Measurements from ENCODE around the gene UFD1. TPM values are rescaled to one million over a fixed set of nuclear protein-coding genes. Genes with fewer than 3 reads are reported as not detected.
A peak's percentile ranks its signal among the peaks of the same experiment; 100 is the strongest.

Gene UFD1
- total RNA-seq, 1 experiment from 2014 or later, result 74.4 TPM

- TF ChIP-seq, protein P1, sequence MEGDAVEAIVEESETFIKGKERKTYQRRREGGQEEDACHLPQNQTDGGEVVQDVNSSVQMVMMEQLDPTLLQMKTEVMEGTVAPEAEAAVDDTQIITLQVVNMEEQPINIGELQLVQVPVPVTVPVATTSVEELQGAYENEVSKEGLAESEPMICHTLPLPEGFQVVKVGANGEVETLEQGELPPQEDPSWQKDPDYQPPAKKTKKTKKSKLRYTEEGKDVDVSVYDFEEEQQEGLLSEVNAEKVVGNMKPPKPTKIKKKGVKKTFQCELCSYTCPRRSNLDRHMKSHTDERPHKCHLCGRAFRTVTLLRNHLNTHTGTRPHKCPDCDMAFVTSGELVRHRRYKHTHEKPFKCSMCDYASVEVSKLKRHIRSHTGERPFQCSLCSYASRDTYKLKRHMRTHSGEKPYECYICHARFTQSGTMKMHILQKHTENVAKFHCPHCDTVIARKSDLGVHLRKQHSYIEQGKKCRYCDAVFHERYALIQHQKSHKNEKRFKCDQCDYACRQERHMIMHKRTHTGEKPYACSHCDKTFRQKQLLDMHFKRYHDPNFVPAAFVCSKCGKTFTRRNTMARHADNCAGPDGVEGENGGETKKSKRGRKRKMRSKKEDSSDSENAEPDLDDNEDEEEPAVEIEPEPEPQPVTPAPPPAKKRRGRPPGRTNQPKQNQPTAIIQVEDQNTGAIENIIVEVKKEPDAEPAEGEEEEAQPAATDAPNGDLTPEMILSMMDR (conservative IDR thresholded peaks at IDR 0.05), result no peak
- no peak overlapping the region for H4K91ac ChIP-seq (ENCODE audit: insufficient read length, low read depth, low read length)
- H2BK20ac ChIP-seq (ENCODE audit: low read depth, low read length, poor library complexity, severe bottlenecking), result no peak overlapping the region
- H2AFZ ChIP-seq (ENCODE audit: low read length), result no peak overlapping the region
- peak overlapping the region in 2 of 3 experiments; percentile 26 to 34; a peak in 1 of 7 replicates for H3K27ac Mint-ChIP-seq
- no peak overlapping the region for H3K9ac ChIP-seq (ENCODE audit: extremely low read depth, insufficient read length, low read length)
- H3K23me2 ChIP-seq (ENCODE audit: insufficient read length, low read depth, low read length, poor library complexity, severe bottlenecking), result no peaks in the 10 kb centered on the region
- H3K27me3 Mint-ChIP-seq (ENCODE audit: low read depth), result no peaks in the 10 kb centered on the region; the same call in 1 of the 2 replicates
- no peak overlapping the region for H3K23ac ChIP-seq (ENCODE audit: insufficient read length, low read depth, low read length)
- no peaks in the 10 kb centered on the region for H3K79me2 ChIP-seq (ENCODE audit: insufficient read depth, low read length)
- no peak overlapping the region for H4K8ac ChIP-seq (replicated peaks; ENCODE audit: insufficient read length, low read depth, low read length)
- H3K9me3 Mint-ChIP-seq, result no peaks in the 10 kb centered on the region
- no peak for DNase-seq
- WGBS (ENCODE audit: extremely low coverage, insufficient read length, low lambda C conversion rate), result no CpG with 5 or more reads among the region's 7 CpGs
- H3K4ac ChIP-seq (ENCODE audit: low read depth, low read length), result no peak overlapping the region
- no peak overlapping the region for H3K4me3 Mint-ChIP-seq
- H3K36me3 Mint-ChIP-seq (ENCODE audit: insufficient read depth in 1 of 3, low read depth in 3 of 3), result peaks cover 14 to 49% (median 28%) of the 10 kb centered on the region in 3 experiments
- no peak overlapping the region for H4K5ac ChIP-seq (ENCODE audit: insufficient read length, low read depth, low read length)
- peaks cover 9% of the 10 kb centered on the region in 2 experiments for H3K4me1 Mint-ChIP-seq
- H2BK120ac ChIP-seq (ENCODE audit: low read depth, low read length, poor library complexity, severe bottlenecking), result no peak overlapping the region
- no peak overlapping the region for H2AK5ac ChIP-seq (ENCODE audit: insufficient read length, low read length)
- H3T11ph ChIP-seq (ENCODE audit: low read length), result no peak overlapping the region
- no peaks in the 10 kb centered on the region for H3K9me3 ChIP-seq (ENCODE audit: control insufficient read depth, low read depth, low read length)
- H3K18ac ChIP-seq (ENCODE audit: insufficient read length, low read depth, low read length), result no peak overlapping the region
- no peak overlapping the region for H3K14ac ChIP-seq (ENCODE audit: insufficient read depth, low read length)
- no peak overlapping the region for H3K27ac ChIP-seq (ENCODE audit: insufficient read length, low read depth, low read length)
- H3K4me1 ChIP-seq (ENCODE audit: insufficient read depth, low read length), result no peaks in the 10 kb centered on the region; the same call in 1 of the 2 replicates
- no peak overlapping the region for H2BK5ac ChIP-seq (ENCODE audit: insufficient read length, low read length)
- no peaks in the 10 kb centered on the region for H3K27me3 ChIP-seq (ENCODE audit: insufficient read depth, low read length)
- no peak overlapping the region for H3K4me2 ChIP-seq (ENCODE audit: insufficient read depth, insufficient read length, low read length)
- H3K56ac ChIP-seq (ENCODE audit: insufficient read length, low read depth, low read length), result no peak overlapping the region
- no peaks in the 10 kb centered on the region for H3K79me1 ChIP-seq (ENCODE audit: insufficient read depth, low read depth, low read length, poor library complexity, severe bottlenecking)
- no peak overlapping the region for H2BK12ac ChIP-seq (ENCODE audit: insufficient read length, low read depth, low read length)
- no peaks in the 10 kb centered on the region for H4K20me1 ChIP-seq (ENCODE audit: control insufficient read depth, insufficient read depth, insufficient read length)
- H2BK15ac ChIP-seq (ENCODE audit: low read depth, low read length), result no peak overlapping the region
Measured at GRCh38 chr22:19503367-19503766, 24.4 kb upstream of the UFD1 start.

Measured in H9 (cell line).